ENCODE measurements around the gene LRRC71. TPM values are rescaled to one million over a fixed set of nuclear protein-coding genes. Genes with fewer than 3 reads are reported as not detected.

The LRRC71 gene
- total RNA-seq, 2 experiments from 2014 or later = not detected

- DNase-seq (no peak), ATAC-seq (ENCODE audit: poor library complexity) (no peak)
- Histone ChIP-seq H3K9me3 (ENCODE audit: control insufficient read depth in 1 of 2, insufficient read depth in 1 of 2, low read length in 2 of 2) (peaks cover 0 to 18% of the 10 kb centered on the region in 2 experiments), H3K27ac (ENCODE audit: low read depth in 1 of 2, low read length in 2 of 2) (no peak overlapping the region), H3K27me3 (ENCODE audit: control insufficient read depth in 1 of 2, insufficient read depth in 2 of 2, low read length in 2 of 2) (peaks cover 0 to 5% of the 10 kb centered on the region in 2 experiments), H3K36me3 (ENCODE audit: insufficient read depth, low read length) (no peaks in the 10 kb centered on the region), H3K4me3 (ENCODE audit: low read length) (no peak overlapping the region), H3K4me1 (ENCODE audit: insufficient read depth, low read length) (no peaks in the 10 kb centered on the region)
- Mint-ChIP-seq H3K27ac (no peak overlapping the region), H3K9me3 (no peaks in the 10 kb centered on the region), H3K36me3 (ENCODE audit: low read depth) (no peaks in the 10 kb centered on the region), H3K27me3 (peaks cover 17% of the 10 kb centered on the region), H3K4me3 (no peak overlapping the region), H3K4me1 (ENCODE audit: low read depth) (no peaks in the 10 kb centered on the region)
- intact Hi-C loops (cut with DNase I, micrococcal nuclease) = no loop called here
- TF ChIP-seq, protein P1, sequence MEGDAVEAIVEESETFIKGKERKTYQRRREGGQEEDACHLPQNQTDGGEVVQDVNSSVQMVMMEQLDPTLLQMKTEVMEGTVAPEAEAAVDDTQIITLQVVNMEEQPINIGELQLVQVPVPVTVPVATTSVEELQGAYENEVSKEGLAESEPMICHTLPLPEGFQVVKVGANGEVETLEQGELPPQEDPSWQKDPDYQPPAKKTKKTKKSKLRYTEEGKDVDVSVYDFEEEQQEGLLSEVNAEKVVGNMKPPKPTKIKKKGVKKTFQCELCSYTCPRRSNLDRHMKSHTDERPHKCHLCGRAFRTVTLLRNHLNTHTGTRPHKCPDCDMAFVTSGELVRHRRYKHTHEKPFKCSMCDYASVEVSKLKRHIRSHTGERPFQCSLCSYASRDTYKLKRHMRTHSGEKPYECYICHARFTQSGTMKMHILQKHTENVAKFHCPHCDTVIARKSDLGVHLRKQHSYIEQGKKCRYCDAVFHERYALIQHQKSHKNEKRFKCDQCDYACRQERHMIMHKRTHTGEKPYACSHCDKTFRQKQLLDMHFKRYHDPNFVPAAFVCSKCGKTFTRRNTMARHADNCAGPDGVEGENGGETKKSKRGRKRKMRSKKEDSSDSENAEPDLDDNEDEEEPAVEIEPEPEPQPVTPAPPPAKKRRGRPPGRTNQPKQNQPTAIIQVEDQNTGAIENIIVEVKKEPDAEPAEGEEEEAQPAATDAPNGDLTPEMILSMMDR (IDR thresholded peaks at IDR 0.05) = no peak
- ChIA-PET POLR2A (no interaction called here), CTCF (no interaction called here)
These were observed 11.9 kb upstream of the LRRC71 start for GRCh38 chr1:156908541-156908940.

DNA sequence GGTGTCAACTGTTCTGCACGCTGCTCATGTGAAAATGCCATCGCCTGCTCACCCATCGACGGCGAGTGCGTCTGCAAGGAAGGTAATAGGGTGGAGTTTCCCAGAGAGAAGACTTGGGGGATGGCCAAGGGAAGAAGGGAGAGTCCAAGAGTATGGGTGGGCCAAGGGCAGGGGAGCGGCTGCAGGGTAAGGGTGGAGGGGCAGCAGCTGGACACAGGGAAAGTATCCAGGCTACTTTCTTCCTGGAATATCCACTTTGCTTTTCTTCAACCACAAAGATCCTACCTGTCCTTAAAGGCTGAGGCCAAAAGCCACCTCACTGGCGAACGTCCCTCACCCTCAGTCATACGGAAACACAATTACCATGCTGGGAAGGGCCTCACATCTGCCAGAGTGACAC, 11.5 kb upstream of the LRRC71 start:
- ATAC-seq (ENCODE audit: poor library complexity) (no peak), DNase-seq (no peak)
- Histone ChIP-seq H3K9me3 (ENCODE audit: control insufficient read depth in 1 of 2, insufficient read depth in 1 of 2, low read length in 2 of 2) (peaks cover 0 to 18% of the 10 kb centered on the region in 2 experiments), H3K36me3 (ENCODE audit: insufficient read depth, low read length) (no peaks in the 10 kb centered on the region), H3K4me1 (ENCODE audit: insufficient read depth, low read length) (no peaks in the 10 kb centered on the region), H3K4me3 (ENCODE audit: low read length) (no peak overlapping the region), H3K27me3 (ENCODE audit: control insufficient read depth in 1 of 2, insufficient read depth in 2 of 2, low read length in 2 of 2) (peaks cover 0 to 5% of the 10 kb centered on the region in 2 experiments), H3K27ac (ENCODE audit: low read depth in 1 of 2, low read length in 2 of 2) (no peak overlapping the region)
- Mint-ChIP-seq H3K27ac (no peak overlapping the region), H3K4me3 (no peak overlapping the region), H3K36me3 (ENCODE audit: low read depth) (no peaks in the 10 kb centered on the region), H3K4me1 (ENCODE audit: low read depth) (no peaks in the 10 kb centered on the region), H3K27me3 (peaks cover 18% of the 10 kb centered on the region), H3K9me3 (no peaks in the 10 kb centered on the region)
- POLR2A ChIA-PET = no interaction called here
- intact Hi-C loops (cut with DNase I, micrococcal nuclease) = no loop called here
- TF ChIP-seq, protein P1 (IDR thresholded peaks at IDR 0.05) = no peak
- CTCF ChIA-PET = interaction anchor here (2.1 kb wide), 1 partner anchor 10 kb away, joined by 6 read pairs; no protein-coding TSS in a partner anchor

- ATAC-seq (ENCODE audit: poor library complexity) (no peak), DNase-seq (no peak)
- no peaks in the 10 kb centered on the region for H3K4me1 ChIP-seq (ENCODE audit: insufficient read depth, low read length)
- H3K4me3 ChIP-seq (ENCODE audit: low read length) = no peak overlapping the region
- Mint-ChIP-seq H3K9me3 (no peaks in the 10 kb centered on the region), H3K27ac (no peak overlapping the region), H3K27me3 (peaks cover 25% of the 10 kb centered on the region), H3K36me3 (ENCODE audit: low read depth) (no peaks in the 10 kb centered on the region), H3K4me3 (no peak overlapping the region), H3K4me1 (ENCODE audit: low read depth) (no peaks in the 10 kb centered on the region)
- POLR2A ChIA-PET = no interaction called here
- no peaks in the 10 kb centered on the region for H3K36me3 ChIP-seq (ENCODE audit: insufficient read depth, low read length)
- CTCF ChIA-PET = interaction anchor here (2.1 kb wide), 1 partner anchor 10 kb away, joined by 6 read pairs; no protein-coding TSS in a partner anchor
- H3K9me3 ChIP-seq (ENCODE audit: control insufficient read depth in 1 of 2, insufficient read depth in 1 of 2, low read length in 2 of 2) = peaks cover 0 to 18% of the 10 kb centered on the region in 2 experiments
- H3K27me3 ChIP-seq (ENCODE audit: control insufficient read depth in 1 of 2, insufficient read depth in 2 of 2, low read length in 2 of 2) = peaks cover 0 to 5% of the 10 kb centered on the region in 2 experiments
- intact Hi-C loops (cut with DNase I, micrococcal nuclease) = loop anchor here (2.0 to 5.0 kb wide), 3 partner anchors 53 to 168 kb away; no protein-coding TSS in a partner anchor
- no peak overlapping the region for H3K27ac ChIP-seq (ENCODE audit: low read depth in 1 of 2, low read length in 2 of 2)
- TF ChIP-seq, protein P1 (IDR thresholded peaks at IDR 0.05) = no peak
These were observed 10.8 kb upstream of the LRRC71 start for GRCh38 chr1:156909671-156910070.
